Vagina (tissue), 2 donors: ENCODE measurements around the gene DPP6. TPM values are rescaled to one million over a fixed set of nuclear protein-coding genes. Genes with fewer than 3 reads are reported as not detected.

Experiments
- DNase-seq, 2 donors: peaks; one replicate each; pipeline ENCODE4 v3.0.0-alpha.2; 2017; ENCODE audit errors: extremely low spot score in 2 of 2
- H3K27ac ChIP-seq: fragments of 200-600 bp; sonication (generic); one replicate; pipeline ENCODE4 v1.5.1; 2019
- H3K27me3 ChIP-seq: fragments of 200-600 bp; sonication (generic); one replicate; pipeline ENCODE4 v1.5.1; 2019
- H3K36me3 ChIP-seq, 2 donors: fragments of 200-600 bp; sonication (generic); one replicate each; pipeline ENCODE4 v1.5.1; 2017 to 2019
- H3K4me1 ChIP-seq: fragments of 200-600 bp; sonication (generic); one replicate; pipeline ENCODE4 v1.5.1; 2019
- H3K4me3 ChIP-seq, 2 donors: fragments of 200-600 bp; sonication (generic); 1 replicate in 1 of 2; 2 replicates in 1 of 2; pipeline ENCODE4 v1.5.1; 2016 to 2019
- H3K9me3 ChIP-seq: fragments of 200-600 bp; sonication (generic); one replicate; pipeline ENCODE4 v1.5.1; 2019
- POLR2A ChIP-seq, 2 donors: fragments of 450-650 bp; IDR thresholded peaks; one replicate each; pipeline ENCODE4 v1.6.1; 2017; ENCODE audit warnings: antibody characterized with exemption in 2 of 2, mild to moderate bottlenecking in 2 of 2, moderate library complexity in 2 of 2
- POLR2AphosphoS5 ChIP-seq, 2 donors: sonication (generic); formaldehyde crosslinking; IDR thresholded peaks; one replicate each; pipeline ENCODE4 v1.9.0; 2017; ENCODE audit warnings: antibody characterized with exemption in 2 of 2, mild to moderate bottlenecking in 2 of 2, low read depth in 1 of 2; ENCODE audit not compliant: insufficient read depth in 1 of 2
- intact Hi-C: fragments of 100-400 bp; cut with DNase I; formaldehyde crosslinking; loops from one replicate; pipeline ENCODE4 v1.15.1; 2023
- total RNA-seq: library from RNA; depleted of rRNA; stranded (reverse); fragments of >200 nt; gene quantifications from one replicate; pipeline ENCODE4 v1.2.3, GENCODE V29; 2016
- TF ChIP-seq, protein P1 (sequence below), 3 experiments: fragments of 450-650 bp in 2 of 3; fragments of 200-600 bp in 1 of 3; sonication (generic) in 1 of 3; IDR thresholded peaks; one replicate each; pipeline ENCODE4 v1.5.1; 2017 to 2019; ENCODE audit warnings: antibody characterized with exemption in 3 of 3, mild to moderate bottlenecking in 2 of 3, moderate library complexity in 2 of 3

Gene DPP6
- total RNA-seq, 1 donor from 2014 or later = 7.9 TPM

DNA sequence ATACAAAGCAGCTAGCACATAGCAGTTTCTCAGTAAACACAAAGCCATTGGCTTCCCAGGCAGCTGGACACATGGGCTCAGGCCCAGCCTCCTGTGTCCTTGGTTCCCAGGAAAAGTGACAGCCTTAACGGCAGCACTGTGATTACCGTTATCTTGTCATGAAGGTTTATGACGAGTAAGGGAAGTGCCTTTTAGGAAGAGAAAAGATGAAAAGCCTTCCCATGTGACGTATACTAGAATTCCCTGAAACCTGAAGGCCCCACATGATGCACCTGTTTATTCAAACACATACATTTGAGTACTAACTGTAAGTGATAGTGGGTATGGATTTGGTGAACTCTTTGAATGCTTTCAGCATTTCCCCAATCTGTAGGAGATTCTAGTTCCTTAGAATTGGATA is 244.2 kb downstream of the DPP6 start:
- no peak for DNase-seq
- Histone ChIP-seq H3K27ac (no peak overlapping the region), H3K4me1 (no peaks in the 10 kb centered on the region), H3K36me3 (no peaks in the 10 kb centered on the region), H3K4me3 (no peak overlapping the region), H3K9me3 (no peaks in the 10 kb centered on the region), H3K27me3 (no peaks in the 10 kb centered on the region)
- intact Hi-C loops = no loop called here
- TF ChIP-seq POLR2AphosphoS5 (IDR thresholded peaks at IDR 0.05; ENCODE audit: insufficient read depth in 1 of 2, low read depth in 1 of 2) = no peak
- TF ChIP-seq, protein P1, sequence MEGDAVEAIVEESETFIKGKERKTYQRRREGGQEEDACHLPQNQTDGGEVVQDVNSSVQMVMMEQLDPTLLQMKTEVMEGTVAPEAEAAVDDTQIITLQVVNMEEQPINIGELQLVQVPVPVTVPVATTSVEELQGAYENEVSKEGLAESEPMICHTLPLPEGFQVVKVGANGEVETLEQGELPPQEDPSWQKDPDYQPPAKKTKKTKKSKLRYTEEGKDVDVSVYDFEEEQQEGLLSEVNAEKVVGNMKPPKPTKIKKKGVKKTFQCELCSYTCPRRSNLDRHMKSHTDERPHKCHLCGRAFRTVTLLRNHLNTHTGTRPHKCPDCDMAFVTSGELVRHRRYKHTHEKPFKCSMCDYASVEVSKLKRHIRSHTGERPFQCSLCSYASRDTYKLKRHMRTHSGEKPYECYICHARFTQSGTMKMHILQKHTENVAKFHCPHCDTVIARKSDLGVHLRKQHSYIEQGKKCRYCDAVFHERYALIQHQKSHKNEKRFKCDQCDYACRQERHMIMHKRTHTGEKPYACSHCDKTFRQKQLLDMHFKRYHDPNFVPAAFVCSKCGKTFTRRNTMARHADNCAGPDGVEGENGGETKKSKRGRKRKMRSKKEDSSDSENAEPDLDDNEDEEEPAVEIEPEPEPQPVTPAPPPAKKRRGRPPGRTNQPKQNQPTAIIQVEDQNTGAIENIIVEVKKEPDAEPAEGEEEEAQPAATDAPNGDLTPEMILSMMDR (IDR thresholded peaks at IDR 0.05) = no peak
- no peak for TF ChIP-seq POLR2A (IDR thresholded peaks at IDR 0.05)

DNA sequence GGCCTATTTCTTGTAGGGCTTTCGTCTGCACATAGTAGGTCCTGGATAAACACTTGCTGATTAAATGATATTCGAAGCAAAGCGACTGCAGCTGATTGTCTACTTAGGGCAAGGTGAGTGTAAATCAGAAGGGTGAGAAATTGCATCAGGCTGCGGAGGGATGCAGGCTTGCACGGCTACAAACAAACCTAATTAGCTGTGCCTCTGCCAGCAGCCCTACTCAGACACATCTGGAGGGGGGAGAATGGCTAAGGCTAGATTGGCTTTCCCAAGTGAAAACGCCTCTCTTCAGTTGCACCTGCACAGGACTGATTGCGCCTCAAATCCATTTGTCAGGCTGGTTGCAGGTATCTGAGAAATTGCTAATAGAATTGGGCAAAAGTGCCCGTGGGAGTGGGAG is 247.5 kb downstream of the DPP6 start:
- Histone ChIP-seq H3K27ac (no peak overlapping the region), H3K36me3 (no peaks in the 10 kb centered on the region), H3K4me3 (no peak overlapping the region), H3K27me3 (no peaks in the 10 kb centered on the region), H3K4me1 (no peaks in the 10 kb centered on the region), H3K9me3 (no peaks in the 10 kb centered on the region)
- intact Hi-C loops = no loop called here
- no peak for TF ChIP-seq POLR2A (IDR thresholded peaks at IDR 0.05)
- TF ChIP-seq POLR2AphosphoS5 (IDR thresholded peaks at IDR 0.05; ENCODE audit: insufficient read depth in 1 of 2, low read depth in 1 of 2) = no peak
- DNase-seq = no peak

- H3K36me3 ChIP-seq = no peaks in the 10 kb centered on the region
- intact Hi-C loops = no loop called here
- no peak overlapping the region for H3K27ac ChIP-seq
- H3K9me3 ChIP-seq = no peaks in the 10 kb centered on the region
- TF ChIP-seq POLR2A (IDR thresholded peaks at IDR 0.05) (no peak), POLR2AphosphoS5 (IDR thresholded peaks at IDR 0.05; ENCODE audit: insufficient read depth in 1 of 2, low read depth in 1 of 2) (no peak)
- TF ChIP-seq, protein P1 (IDR thresholded peaks at IDR 0.05) = no peak
- DNase-seq = no peak
- H3K4me1 ChIP-seq = no peaks in the 10 kb centered on the region
- no peaks in the 10 kb centered on the region for H3K27me3 ChIP-seq
- H3K4me3 ChIP-seq = no peak overlapping the region
Measured at GRCh38 chr7:154302380-154302779, 250.2 kb downstream of the DPP6 start.

- no peak overlapping the region for H3K4me3 ChIP-seq
- H3K9me3 ChIP-seq = no peaks in the 10 kb centered on the region
- TF ChIP-seq POLR2AphosphoS5 (IDR thresholded peaks at IDR 0.05; ENCODE audit: insufficient read depth in 1 of 2, low read depth in 1 of 2) = no peak
- TF ChIP-seq, protein P1 (IDR thresholded peaks at IDR 0.05) = no peak
- no peak for TF ChIP-seq POLR2A (IDR thresholded peaks at IDR 0.05)
- no peaks in the 10 kb centered on the region for H3K27me3 ChIP-seq
- intact Hi-C loops = no loop called here
- no peak for DNase-seq
- H3K36me3 ChIP-seq = no peaks in the 10 kb centered on the region
- H3K4me1 ChIP-seq = no peaks in the 10 kb centered on the region
- H3K27ac ChIP-seq = no peak overlapping the region
Measured at GRCh38 chr7:154304231-154304630, 252.0 kb downstream of the DPP6 start.

GRCh38 chr7:154304740-154305700 is 252.8 kb downstream of the DPP6 start:
- H3K27me3 ChIP-seq = no peaks in the 10 kb centered on the region
- no peak overlapping the region for H3K4me3 ChIP-seq
- H3K27ac ChIP-seq = no peak overlapping the region
- TF ChIP-seq, protein P1 (IDR thresholded peaks at IDR 0.05) = no peak
- no peak for TF ChIP-seq POLR2AphosphoS5 (IDR thresholded peaks at IDR 0.05; ENCODE audit: insufficient read depth in 1 of 2, low read depth in 1 of 2)
- no peak for TF ChIP-seq POLR2A (IDR thresholded peaks at IDR 0.05)
- no peaks in the 10 kb centered on the region for H3K9me3 ChIP-seq
- intact Hi-C loops = no loop called here
- H3K4me1 ChIP-seq = no peaks in the 10 kb centered on the region
- H3K36me3 ChIP-seq = no peaks in the 10 kb centered on the region
- no peak for DNase-seq
